Esophagus muscularis mucosa (tissue), 4 donors: ENCODE measurements around the gene BTBD8.

Experiments
- EP300 ChIP-seq: sonication (generic); formaldehyde crosslinking; IDR thresholded peaks from one replicate; pipeline ENCODE4 v1.6.1; 2017; ENCODE audit warnings: antibody characterized with exemption
- POLR2AphosphoS5 ChIP-seq, 2 donors: sonication (generic); formaldehyde crosslinking; IDR thresholded peaks; one replicate each; pipeline ENCODE4 v1.6.1; 2017; ENCODE audit warnings: antibody characterized with exemption in 2 of 2
- TF ChIP-seq, protein P1 (sequence below), 3 experiments: fragments of 200-600 bp in 2 of 3; fragments of 450-650 bp in 1 of 3; sonication (generic) in 2 of 3; IDR thresholded peaks; one replicate each; pipeline ENCODE4 v1.5.1; 2017 to 2019; ENCODE audit warnings: antibody characterized with exemption in 3 of 3, mild to moderate bottlenecking in 2 of 3, moderate library complexity in 1 of 3

DNA sequence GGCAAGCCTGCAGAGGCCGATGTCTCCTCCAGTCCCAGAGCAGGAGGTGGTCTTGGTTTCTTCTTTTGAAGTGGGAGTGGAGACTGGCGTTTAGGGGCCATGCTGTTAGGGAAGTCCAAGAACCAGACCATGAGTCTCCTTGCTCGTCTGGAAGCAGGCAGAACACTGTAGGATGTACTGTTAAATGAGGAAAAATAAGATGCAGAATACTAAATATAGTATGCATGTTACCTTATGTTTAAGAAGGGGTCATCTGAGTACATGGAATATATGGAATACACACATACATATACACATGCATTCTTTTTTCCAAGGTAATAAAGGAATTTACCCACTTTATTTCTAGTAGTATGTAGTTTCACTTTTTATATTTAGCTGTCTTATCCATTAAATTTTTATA is 4.8 kb upstream of the BTBD8 start, which contains the start of gene SETSIP:
- TF ChIP-seq, protein P1, sequence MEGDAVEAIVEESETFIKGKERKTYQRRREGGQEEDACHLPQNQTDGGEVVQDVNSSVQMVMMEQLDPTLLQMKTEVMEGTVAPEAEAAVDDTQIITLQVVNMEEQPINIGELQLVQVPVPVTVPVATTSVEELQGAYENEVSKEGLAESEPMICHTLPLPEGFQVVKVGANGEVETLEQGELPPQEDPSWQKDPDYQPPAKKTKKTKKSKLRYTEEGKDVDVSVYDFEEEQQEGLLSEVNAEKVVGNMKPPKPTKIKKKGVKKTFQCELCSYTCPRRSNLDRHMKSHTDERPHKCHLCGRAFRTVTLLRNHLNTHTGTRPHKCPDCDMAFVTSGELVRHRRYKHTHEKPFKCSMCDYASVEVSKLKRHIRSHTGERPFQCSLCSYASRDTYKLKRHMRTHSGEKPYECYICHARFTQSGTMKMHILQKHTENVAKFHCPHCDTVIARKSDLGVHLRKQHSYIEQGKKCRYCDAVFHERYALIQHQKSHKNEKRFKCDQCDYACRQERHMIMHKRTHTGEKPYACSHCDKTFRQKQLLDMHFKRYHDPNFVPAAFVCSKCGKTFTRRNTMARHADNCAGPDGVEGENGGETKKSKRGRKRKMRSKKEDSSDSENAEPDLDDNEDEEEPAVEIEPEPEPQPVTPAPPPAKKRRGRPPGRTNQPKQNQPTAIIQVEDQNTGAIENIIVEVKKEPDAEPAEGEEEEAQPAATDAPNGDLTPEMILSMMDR (IDR thresholded peaks at IDR 0.05), result no peak
- TF ChIP-seq EP300 (no peak), POLR2AphosphoS5 (IDR thresholded peaks at IDR 0.05) (no peak)
